ENCODE results near the gene SLC24A3.

DNA sequence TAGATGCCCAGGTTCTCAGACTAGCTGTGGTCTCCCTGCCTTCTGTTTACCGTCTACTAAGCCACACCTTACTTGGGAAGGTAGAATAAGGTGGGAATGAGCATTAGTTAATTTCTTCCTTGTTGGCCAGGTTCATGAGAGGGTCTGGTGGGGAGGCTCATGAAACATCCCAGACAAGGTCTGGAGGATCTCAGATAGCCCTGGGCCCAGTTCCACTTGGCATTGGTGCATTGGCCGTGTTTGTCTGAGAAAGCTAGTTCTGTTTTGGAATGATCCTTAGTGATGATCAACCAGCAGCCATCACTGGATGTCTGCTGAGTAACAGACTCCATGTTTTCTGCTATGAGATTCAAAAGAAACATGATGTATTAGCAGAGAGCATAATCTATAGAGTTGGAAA is 155.1 kb downstream of the SLC24A3 start:
- TF ChIP-seq, protein P1, sequence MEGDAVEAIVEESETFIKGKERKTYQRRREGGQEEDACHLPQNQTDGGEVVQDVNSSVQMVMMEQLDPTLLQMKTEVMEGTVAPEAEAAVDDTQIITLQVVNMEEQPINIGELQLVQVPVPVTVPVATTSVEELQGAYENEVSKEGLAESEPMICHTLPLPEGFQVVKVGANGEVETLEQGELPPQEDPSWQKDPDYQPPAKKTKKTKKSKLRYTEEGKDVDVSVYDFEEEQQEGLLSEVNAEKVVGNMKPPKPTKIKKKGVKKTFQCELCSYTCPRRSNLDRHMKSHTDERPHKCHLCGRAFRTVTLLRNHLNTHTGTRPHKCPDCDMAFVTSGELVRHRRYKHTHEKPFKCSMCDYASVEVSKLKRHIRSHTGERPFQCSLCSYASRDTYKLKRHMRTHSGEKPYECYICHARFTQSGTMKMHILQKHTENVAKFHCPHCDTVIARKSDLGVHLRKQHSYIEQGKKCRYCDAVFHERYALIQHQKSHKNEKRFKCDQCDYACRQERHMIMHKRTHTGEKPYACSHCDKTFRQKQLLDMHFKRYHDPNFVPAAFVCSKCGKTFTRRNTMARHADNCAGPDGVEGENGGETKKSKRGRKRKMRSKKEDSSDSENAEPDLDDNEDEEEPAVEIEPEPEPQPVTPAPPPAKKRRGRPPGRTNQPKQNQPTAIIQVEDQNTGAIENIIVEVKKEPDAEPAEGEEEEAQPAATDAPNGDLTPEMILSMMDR (IDR thresholded peaks at IDR 0.05; ENCODE audit: low read depth, low read length): no peak
- TF ChIP-seq POLR2A (IDR thresholded peaks at IDR 0.05; ENCODE audit: extremely low read depth, insufficient read length): no peak
- TF ChIP-seq, protein P2, sequence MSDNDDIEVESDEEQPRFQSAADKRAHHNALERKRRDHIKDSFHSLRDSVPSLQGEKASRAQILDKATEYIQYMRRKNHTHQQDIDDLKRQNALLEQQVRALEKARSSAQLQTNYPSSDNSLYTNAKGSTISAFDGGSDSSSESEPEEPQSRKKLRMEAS (IDR thresholded peaks at IDR 0.05; ENCODE audit: low read depth, low read length): no peak

All from NB4 (cell line).